ENCODE results near the gene SP3. TPM values are rescaled to one million over a fixed set of nuclear protein-coding genes. Genes with fewer than 3 reads are reported as not detected.

SP3 gene
- total RNA-seq, 4 donors from 2014 or later: 69.7 to 94.3 (median 87.6) TPM

DNA sequence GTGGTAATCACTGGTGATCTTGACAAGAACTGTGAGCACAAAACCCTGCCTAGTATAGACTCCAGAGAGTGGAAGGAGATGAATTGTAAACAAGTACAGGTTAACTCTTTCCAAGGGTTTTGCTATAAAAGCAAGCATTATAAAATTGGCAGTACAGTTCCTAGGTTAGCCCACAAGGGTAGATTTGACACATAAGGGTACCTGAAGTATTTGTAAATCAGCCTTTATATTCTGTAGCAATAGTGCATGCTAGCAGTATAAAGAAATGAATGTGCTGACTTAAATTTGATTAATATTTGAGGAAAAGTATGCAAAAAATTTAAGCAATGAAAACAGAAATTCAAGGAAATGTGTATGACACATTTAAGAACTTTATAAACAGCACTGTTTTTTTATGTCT lies 42.4 kb downstream of the SP3 start:
- no peaks in the 10 kb centered on the region for H3K27me3 ChIP-seq
- TF ChIP-seq POLR2AphosphoS5 (IDR thresholded peaks at IDR 0.05) (no peak), POLR2A (IDR thresholded peaks at IDR 0.05) (no peak), EP300 (IDR thresholded peaks at IDR 0.05) (no peak)
- TF ChIP-seq, protein P1, sequence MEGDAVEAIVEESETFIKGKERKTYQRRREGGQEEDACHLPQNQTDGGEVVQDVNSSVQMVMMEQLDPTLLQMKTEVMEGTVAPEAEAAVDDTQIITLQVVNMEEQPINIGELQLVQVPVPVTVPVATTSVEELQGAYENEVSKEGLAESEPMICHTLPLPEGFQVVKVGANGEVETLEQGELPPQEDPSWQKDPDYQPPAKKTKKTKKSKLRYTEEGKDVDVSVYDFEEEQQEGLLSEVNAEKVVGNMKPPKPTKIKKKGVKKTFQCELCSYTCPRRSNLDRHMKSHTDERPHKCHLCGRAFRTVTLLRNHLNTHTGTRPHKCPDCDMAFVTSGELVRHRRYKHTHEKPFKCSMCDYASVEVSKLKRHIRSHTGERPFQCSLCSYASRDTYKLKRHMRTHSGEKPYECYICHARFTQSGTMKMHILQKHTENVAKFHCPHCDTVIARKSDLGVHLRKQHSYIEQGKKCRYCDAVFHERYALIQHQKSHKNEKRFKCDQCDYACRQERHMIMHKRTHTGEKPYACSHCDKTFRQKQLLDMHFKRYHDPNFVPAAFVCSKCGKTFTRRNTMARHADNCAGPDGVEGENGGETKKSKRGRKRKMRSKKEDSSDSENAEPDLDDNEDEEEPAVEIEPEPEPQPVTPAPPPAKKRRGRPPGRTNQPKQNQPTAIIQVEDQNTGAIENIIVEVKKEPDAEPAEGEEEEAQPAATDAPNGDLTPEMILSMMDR (IDR thresholded peaks at IDR 0.05): no peak
- no peak overlapping the region for H3K27ac ChIP-seq
- peaks cover 0 to 8% of the 10 kb centered on the region in 2 donors for H3K36me3 ChIP-seq
- ATAC-seq: no peak
- H3K4me3 ChIP-seq: no peak overlapping the region
- H3K9me3 ChIP-seq: no peaks in the 10 kb centered on the region
- peaks cover 0 to 61% (median 13%) of the 10 kb centered on the region in 3 donors for H3K4me1 ChIP-seq

DNA sequence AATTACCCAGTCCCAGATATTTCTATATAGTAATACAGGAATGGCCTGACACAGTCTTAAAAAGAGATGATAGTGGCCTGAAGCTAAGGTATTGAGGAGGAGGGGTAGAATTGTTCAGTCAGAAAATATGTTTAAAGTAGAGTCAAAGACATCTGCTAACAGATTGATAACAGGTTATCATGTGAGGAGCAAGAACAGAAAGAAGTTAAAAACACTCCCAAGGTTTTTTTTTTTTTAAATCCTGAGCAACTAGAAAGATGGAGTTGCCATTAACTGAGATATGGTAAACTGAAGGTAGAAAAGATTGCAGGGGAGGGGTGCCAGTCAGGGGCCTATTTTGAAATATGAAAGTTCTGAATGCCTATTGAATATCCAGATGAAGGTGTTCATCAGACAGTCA lies 43.1 kb downstream of the SP3 start:
- H3K27ac ChIP-seq: no peak overlapping the region
- ATAC-seq: no peak
- H3K9me3 ChIP-seq: no peaks in the 10 kb centered on the region
- H3K4me1 ChIP-seq: peaks cover 0 to 61% (median 13%) of the 10 kb centered on the region in 3 donors
- H3K36me3 ChIP-seq: peaks cover 0 to 15% of the 10 kb centered on the region in 2 donors
- no peak overlapping the region for H3K4me3 ChIP-seq
- no peaks in the 10 kb centered on the region for H3K27me3 ChIP-seq
- TF ChIP-seq EP300 (IDR thresholded peaks at IDR 0.05) (no peak), POLR2A (IDR thresholded peaks at IDR 0.05) (no peak), POLR2AphosphoS5 (IDR thresholded peaks at IDR 0.05) (no peak)
- TF ChIP-seq, protein P1 (IDR thresholded peaks at IDR 0.05): no peak

DNA sequence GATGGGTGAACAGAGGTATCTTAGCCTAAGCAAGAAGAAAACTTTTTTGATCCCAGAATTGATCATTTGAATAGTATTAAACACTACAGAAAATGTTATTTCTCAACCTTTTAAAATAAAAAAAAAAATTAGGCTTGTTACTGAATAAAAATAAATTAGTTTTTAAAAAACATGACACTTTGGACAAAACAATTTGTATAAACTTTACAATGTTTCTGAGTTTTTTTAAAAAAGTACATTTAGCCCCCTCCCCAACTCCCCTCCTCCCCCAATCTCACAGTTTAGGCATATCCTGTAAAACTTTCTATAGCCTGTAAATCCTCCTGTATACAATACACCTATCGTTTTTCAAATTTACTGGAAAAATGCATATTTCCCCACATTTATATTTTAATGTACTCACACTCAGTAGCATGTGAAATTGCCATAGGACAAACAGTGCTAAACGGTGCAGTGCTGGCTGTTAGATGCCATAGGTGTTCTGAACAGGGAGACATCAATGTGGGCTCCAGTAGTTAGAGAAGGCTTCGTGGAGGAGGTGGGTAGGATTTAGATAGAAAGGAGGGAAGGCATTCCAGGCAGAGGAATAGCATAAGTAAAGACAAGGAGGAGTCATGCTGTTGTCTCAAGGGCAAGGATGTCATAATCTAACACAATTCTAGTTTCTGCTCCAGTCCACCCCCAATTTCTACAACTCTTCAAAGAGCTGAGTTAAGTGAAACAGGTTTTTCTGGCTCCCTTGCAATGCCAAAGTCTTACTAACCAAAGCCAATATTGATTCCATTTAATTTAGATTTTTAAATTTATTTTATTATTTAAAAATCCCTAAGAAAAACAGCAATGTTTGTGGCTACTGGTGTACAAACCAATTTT lies 50.9 kb downstream of the SP3 start:
- H3K9me3 ChIP-seq: no peaks in the 10 kb centered on the region
- no peak for ATAC-seq
- no peaks in the 10 kb centered on the region for H3K4me1 ChIP-seq
- no peaks in the 10 kb centered on the region for H3K27me3 ChIP-seq
- no peak overlapping the region for H3K27ac ChIP-seq
- TF ChIP-seq POLR2AphosphoS5 (IDR thresholded peaks at IDR 0.05) (no peak), EP300 (IDR thresholded peaks at IDR 0.05) (no peak)
- TF ChIP-seq, protein P1 (IDR thresholded peaks at IDR 0.05): no peak
- WGBS, 2 donors (ENCODE audit: low coverage in 1 of 2): 58 to 74% methylated on average over 3 of the region's 3 CpGs
- H3K36me3 ChIP-seq: peaks cover 0 to 56% of the 10 kb centered on the region in 2 donors
- no peak overlapping the region for H3K4me3 ChIP-seq

DNA sequence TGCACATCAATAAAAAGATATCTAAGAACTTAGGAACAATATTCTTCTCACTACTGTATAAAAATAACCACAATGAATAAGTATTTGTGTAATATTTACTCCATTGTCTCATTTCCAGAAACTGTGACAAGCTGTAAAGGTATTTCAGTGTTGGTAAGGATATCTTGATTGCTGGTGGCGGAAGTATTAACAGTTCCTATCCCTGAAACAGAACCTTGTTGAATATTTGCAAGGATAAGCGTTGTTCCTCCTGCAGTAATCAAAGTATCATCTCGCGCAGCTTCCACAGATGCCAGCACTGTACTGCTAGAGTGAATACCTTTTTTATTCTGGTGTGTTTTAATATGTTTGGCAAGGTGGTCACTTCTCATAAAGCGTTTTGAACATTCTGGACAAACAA lies 55.3 kb downstream of the SP3 start:
- ATAC-seq: no peak
- Histone ChIP-seq H3K9me3 (no peaks in the 10 kb centered on the region), H3K27ac (no peak overlapping the region), H3K36me3 (peaks cover 5 to 76% of the 10 kb centered on the region in 2 donors), H3K4me1 (no peaks in the 10 kb centered on the region), H3K4me3 (no peak overlapping the region), H3K27me3 (no peaks in the 10 kb centered on the region)
- WGBS, 2 donors (ENCODE audit: low coverage in 1 of 2): 93 to 95% methylated on average over 5 of the region's 5 CpGs
- TF ChIP-seq EP300 (IDR thresholded peaks at IDR 0.05): no peak
- no peak for TF ChIP-seq POLR2A (IDR thresholded peaks at IDR 0.05)
- no peak for TF ChIP-seq POLR2AphosphoS5 (IDR thresholded peaks at IDR 0.05)
- TF ChIP-seq, protein P1 (IDR thresholded peaks at IDR 0.05): no peak

DNA sequence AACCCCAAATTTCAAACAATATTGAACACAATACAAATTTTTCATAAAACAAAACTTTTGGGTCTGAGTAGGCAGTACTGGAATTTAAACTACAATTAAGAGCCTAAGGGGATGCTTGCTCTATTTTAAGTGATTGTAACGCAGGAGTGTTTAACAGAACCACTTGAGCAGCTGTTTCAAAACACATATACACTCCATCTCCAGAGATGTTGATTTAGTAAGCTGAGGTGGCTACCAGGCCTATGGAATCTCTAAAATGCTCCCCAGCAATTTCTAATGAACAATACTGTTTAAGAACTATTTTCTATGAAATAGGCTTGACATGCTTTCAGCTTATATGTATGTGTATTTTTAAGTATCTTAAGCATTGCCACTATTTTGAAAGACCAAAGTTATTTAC lies 58.5 kb downstream of the SP3 start:
- TF ChIP-seq, protein P1 (IDR thresholded peaks at IDR 0.05): no peak
- no peak for TF ChIP-seq EP300 (IDR thresholded peaks at IDR 0.05)
- no peak for TF ChIP-seq POLR2A (IDR thresholded peaks at IDR 0.05)
- TF ChIP-seq POLR2AphosphoS5 (IDR thresholded peaks at IDR 0.05): no peak
- Histone ChIP-seq H3K4me3 (no peak overlapping the region), H3K9me3 (no peaks in the 10 kb centered on the region), H3K27me3 (no peaks in the 10 kb centered on the region), H3K27ac (no peak overlapping the region), H3K4me1 (no peaks in the 10 kb centered on the region), H3K36me3 (peaks cover 5 to 73% of the 10 kb centered on the region in 2 donors)
- WGBS, 2 donors (ENCODE audit: low coverage in 1 of 2): 86 to 100% methylated on average over 1 of the region's 1 CpG
- ATAC-seq: no peak

Measured in gastroesophageal sphincter (tissue), 4 donors.